K562 (cell line): ENCODE data around the gene LRRC14B. TPM values are rescaled to one million over a fixed set of nuclear protein-coding genes. Genes with fewer than 3 reads are reported as not detected.

Source experiments
- ATAC-seq: fragments of 200-7000 bp; cut with Tn5 transposase; 3 replicates; pipeline ENCODE4 v1.9.1; 2020; ENCODE audit warnings: moderate library complexity
- BruUV-seq: library from RNA; stranded (reverse); fragments of 400-500 nt; replicated peaks from 2 replicates; lab custom pipeline; 2021; lab: Mats Ljungman, UMichigan
- CTCF ChIA-PET: fragments of 300-600 bp; formaldehyde crosslinking; extraction: SDS; loops from one replicate; lab custom pipeline; 2021; ENCODE audit warnings: low intra/inter-chr PET ratio; lab: Yijun Ruan, JAX
- POLR2A ChIA-PET: fragments of 300-600, 350-650 bp; sonication (Branson Sonifier 250); formaldehyde crosslinking; extraction: SDS; loops from one replicate; lab custom pipeline; 2021; ENCODE audit warnings: antibody characterized with exemption, inconsistent platforms; lab: Yijun Ruan, JAX
- DNase-seq, 4 experiments: peaks; one replicate each; pipeline versions ENCODE4 v3.0.0 to v3.0.0-alpha.2; 2011 to 2018; ENCODE audit warnings: low spot score in 3 of 4, mixed read lengths in 3 of 4; ENCODE audit errors: extremely low read depth in 1 of 4
- FAIRE-seq: peaks from 2 replicates; lab custom pipeline; 2011; peaks lifted over from hg19 to GRCh38; lab: Jason Lieb, UNC
- H2AFZ ChIP-seq: 2 replicates; pipeline ENCODE4 v1.6.0; 2011; ENCODE audit warnings: low read depth, low read length, control low read depth, inconsistent platforms
- H3K27ac ChIP-seq: fragments of 200-600 bp; 3 replicates; pipeline ENCODE4 v1.8.0; 2011; ENCODE audit warnings: low read depth, mild to moderate bottlenecking, control low read depth, inconsistent platforms, low read length, moderate library complexity, mixed read lengths; ENCODE audit errors: extremely low read depth
- H3K27me3 ChIP-seq, 2 experiments: fragments of 300-600 bp in 1 of 2; 2 replicates in 1 of 2; 3 replicates in 1 of 2; pipeline versions ENCODE4 v1.6.0 to v1.8.0; 2011; ENCODE audit warnings: inconsistent platforms in 2 of 2, low read length in 2 of 2, mild to moderate bottlenecking in 1 of 2, mixed read lengths in 1 of 2, moderate library complexity in 1 of 2; ENCODE audit not compliant: control insufficient read depth in 2 of 2, insufficient read depth in 2 of 2
- H3K36me3 ChIP-seq: fragments of 300-600 bp; 3 replicates; pipeline ENCODE4 v1.8.0; 2011; ENCODE audit warnings: mild to moderate bottlenecking, low read length, inconsistent platforms; ENCODE audit not compliant: control insufficient read depth, insufficient read depth
- H3K4me1 ChIP-seq, 2 experiments: fragments of 200-600 bp in 1 of 2; replicated peaks in 1 of 2; 2 replicates in 1 of 2; 3 replicates in 1 of 2; pipeline versions ENCODE4 v1.5.1 to v1.8.0; 2011; ENCODE audit warnings: inconsistent platforms in 2 of 2, low read length in 2 of 2, mild to moderate bottlenecking in 1 of 2, mixed read lengths in 1 of 2, moderate library complexity in 1 of 2; ENCODE audit not compliant: control insufficient read depth in 2 of 2, insufficient read depth in 2 of 2
- H3K4me2 ChIP-seq: 2 replicates; pipeline ENCODE4 v1.6.1; 2011; ENCODE audit warnings: low read length, control low read depth, inconsistent platforms, mixed read lengths; ENCODE audit not compliant: insufficient read depth
- H3K4me3 ChIP-seq: fragments of 200-600 bp; sonication (generic), shearing (Covaris generic); 2 replicates; pipeline ENCODE4 v1.5.1; 2016; ENCODE audit warnings: control low read depth, inconsistent platforms
- H3K79me2 ChIP-seq: fragments of 200-600 bp; 3 replicates; pipeline ENCODE4 v1.8.0; 2011; ENCODE audit warnings: low read length, inconsistent platforms; ENCODE audit not compliant: control insufficient read depth, insufficient read depth
- H3K9ac ChIP-seq, 2 experiments: 2 replicates each; pipeline versions ENCODE4 v1.6.0 to v1.6.1; 2011; ENCODE audit warnings: low read depth in 2 of 2, low read length in 2 of 2, control low read depth in 1 of 2, inconsistent platforms in 1 of 2, mild to moderate bottlenecking in 1 of 2, mixed read lengths in 1 of 2; ENCODE audit not compliant: insufficient read depth in 1 of 2
- H3K9me1 ChIP-seq: one replicate; pipeline ENCODE4 v1.6.0; 2011; ENCODE audit warnings: inconsistent platforms, mild to moderate bottlenecking, low read length, moderate library complexity; ENCODE audit not compliant: control insufficient read depth, insufficient read depth
- H3K9me3 ChIP-seq: replicated peaks from 2 replicates; pipeline ENCODE4 v1.5.1; 2011; ENCODE audit warnings: low read depth, low read length, inconsistent platforms; ENCODE audit not compliant: control insufficient read depth, insufficient read depth
- H4K20me1 ChIP-seq: replicated peaks from 2 replicates; pipeline ENCODE4 v1.6.1; 2011; ENCODE audit warnings: low read length, inconsistent platforms, mixed read lengths; ENCODE audit not compliant: control insufficient read depth, insufficient read depth
- NCOA4 ChIP-seq: fragments of 450-650 bp; IDR thresholded peaks from 2 replicates; pipeline ENCODE4 v1.6.1; 2018; ENCODE audit warnings: mild to moderate bottlenecking; ENCODE audit not compliant: partially characterized antibody
- SP1 ChIP-seq: sonication (generic); formaldehyde crosslinking; IDR thresholded peaks from 2 replicates; pipeline ENCODE4 v1.8.1; 2022; ENCODE audit warnings: mild to moderate bottlenecking, missing genetic modification reagents
- ZC3H4 ChIP-seq: sonication (generic); formaldehyde crosslinking; IDR thresholded peaks from 2 replicates; pipeline ENCODE4 v1.9.0; 2021; ENCODE audit warnings: missing genetic modification reagents, borderline replicate concordance
- WGBS: fragments of 100-300 bp; shearing (Covaris generic); methylation state at CpG from one replicate; pipeline ENCODE4 v1.1.6; 2016; ENCODE audit warnings: low coverage, mixed read lengths; ENCODE audit not compliant: insufficient coverage; ENCODE audit errors: missing lambda C conversion rate; 5-methylcytosine and 5-hydroxymethylcytosine counted together
- in situ Hi-C: fragments of 300-500 bp; cut with MboI; formaldehyde crosslinking; loops from 4 replicates; pipeline ENCODE4 v1.15.0; 2018; ENCODE audit warnings: inconsistent platforms, mixed read lengths
- intact Hi-C: fragments of 100-400 bp; cut with micrococcal nuclease; formaldehyde crosslinking; loops from 2 replicates; pipeline ENCODE4 v1.14.2; 2022
- polyA plus RNA-seq, 8 experiments: library from polyadenylated mRNA; depleted of rRNA in 4 of 8; stranded (reverse) in 5 of 8; unstranded in 3 of 8; fragments of >200 nt; fragmentation: Nextera tagmentation in 2 of 8; fragmentation: Illumina TruSeq in 1 of 8; extraction: Ambion mirVana in 2 of 8; extraction: Trizol in 1 of 8; gene quantifications; 2 replicates each; pipeline versions ENCODE4 v1.2.1 to v1.2.3, GENCODE V29; 2011 to 2014; ENCODE audit warnings: inconsistent platforms in 1 of 8, missing spikeins in 1 of 8
- total RNA-seq, 7 experiments: library from RNA; depleted of rRNA in 6 of 7; stranded (reverse); fragments of >200 nt in 6 of 7; fragmentation: Illumina TruSeq in 2 of 7; extraction: Trizol in 2 of 7; gene quantifications; 2 replicates each; pipeline versions ENCODE4 v1.2.1 to v1.2.3, GENCODE V29; 2011 to 2021; ENCODE audit warnings: low replicate concordance in 1 of 7

Gene LRRC14B
- total and polyA plus RNA-seq, 9 of the 15 experiments (the other 6 are each of a cell fraction or from before 2014, with no cell fraction given), result not detected

DNA sequence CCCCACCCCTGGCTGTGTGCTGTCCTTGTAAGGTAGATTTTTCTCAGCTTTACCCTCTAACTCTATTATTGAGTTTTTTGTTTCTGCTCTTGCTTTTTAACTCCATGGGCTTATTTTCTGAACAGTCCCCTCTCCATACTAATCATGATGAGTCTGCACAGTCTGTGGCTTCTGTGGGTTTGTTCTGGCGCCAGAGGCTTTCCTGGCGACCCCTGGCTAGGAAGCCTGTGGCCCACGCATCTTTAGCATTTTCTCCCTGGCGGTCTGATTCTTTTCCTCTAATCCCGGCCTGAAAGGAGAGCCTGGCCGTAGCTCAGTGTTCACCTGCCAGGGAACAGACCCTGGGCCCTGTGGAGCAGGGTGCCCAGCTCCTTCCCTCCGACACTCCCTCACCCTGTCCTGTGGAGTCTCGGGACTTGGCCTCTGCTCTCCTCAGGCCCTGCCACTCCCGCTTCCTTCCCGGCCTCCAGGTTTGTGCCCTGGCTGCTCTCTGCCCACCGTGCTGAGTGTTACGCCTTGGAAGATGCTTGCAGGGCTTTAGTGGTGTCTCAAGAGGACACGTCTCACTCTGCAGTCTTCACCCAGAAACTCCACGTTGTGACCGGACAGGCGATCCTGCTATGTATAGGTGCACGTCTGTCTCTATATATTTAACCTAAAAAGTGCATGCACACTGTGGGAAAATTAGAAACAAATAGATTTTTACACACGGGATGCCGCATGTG is 31.7 kb upstream of the LRRC14B start:
- FAIRE-seq (no peak), ATAC-seq (no peak), DNase-seq (no peak)
- H3K9me1 ChIP-seq, result no peaks in the 10 kb centered on the region
- H3K9ac ChIP-seq, result no peak overlapping the region
- intact Hi-C loops, result no loop called here
- H2AFZ ChIP-seq, result no peak overlapping the region
- no peak overlapping the region for H3K4me3 ChIP-seq
- H3K27ac ChIP-seq, result no peak overlapping the region
- H3K36me3 ChIP-seq, result no peaks in the 10 kb centered on the region
- ChIA-PET CTCF (no interaction called here), POLR2A (interaction anchor here (1.3 kb wide), 1 partner anchor 8 kb away, joined by 3 read pairs; no protein-coding TSS in a partner anchor)
- TF ChIP-seq NCOA4 (no peak), SP1 (CRISPR knock-in tag) (no peak)
- under 1% methylated on average over 18 of the region's 19 CpGs for WGBS
- peaks cover 0 to 7% of the 10 kb centered on the region in 2 experiments; a peak in 1 of 5 replicates for H3K4me1 ChIP-seq
- in situ Hi-C loops, result no loop called here
- BruUV-seq, result no TSS peak
- no peaks in the 10 kb centered on the region for H3K79me2 ChIP-seq
- H3K9me3 ChIP-seq, result no peaks in the 10 kb centered on the region
- peaks cover 52 to 85% of the 10 kb centered on the region in 2 experiments for H3K27me3 ChIP-seq
- H3K4me2 ChIP-seq, result no peak overlapping the region
- H4K20me1 ChIP-seq, result peaks cover 7% of the 10 kb centered on the region; the same call in 1 of the 2 replicates

GRCh38 chr5:160173-160510 is 31.2 kb upstream of the LRRC14B start:
- peaks cover 0 to 7% of the 10 kb centered on the region in 2 experiments; a peak in 1 of 5 replicates for H3K4me1 ChIP-seq
- peaks cover 47 to 80% of the 10 kb centered on the region in 2 experiments for H3K27me3 ChIP-seq
- no peak for DNase-seq
- no peaks in the 10 kb centered on the region for H3K79me2 ChIP-seq
- no peak for FAIRE-seq
- no peak overlapping the region for H3K27ac ChIP-seq
- H3K9me3 ChIP-seq, result no peaks in the 10 kb centered on the region
- POLR2A ChIA-PET, result interaction anchor here (1.3 kb wide), 1 partner anchor 8 kb away, joined by 3 read pairs; no protein-coding TSS in a partner anchor
- no peak overlapping the region for H3K4me3 ChIP-seq
- H3K9me1 ChIP-seq, result no peaks in the 10 kb centered on the region
- no peaks in the 10 kb centered on the region for H3K36me3 ChIP-seq
- intact Hi-C loops (no loop called here), in situ Hi-C loops (no loop called here)
- ATAC-seq, result no peak
- no peak for TF ChIP-seq ZC3H4 (CRISPR knock-in tag)
- whole genome bisulfite sequencing, result 1% methylated on average over 14 of the region's 14 CpGs
- no TSS peak for BruUV-seq
- no peak overlapping the region for H3K9ac ChIP-seq
- peaks cover 7% of the 10 kb centered on the region; the same call in 1 of the 2 replicates for H4K20me1 ChIP-seq
- H3K4me2 ChIP-seq, result no peak overlapping the region
- no peak overlapping the region for H2AFZ ChIP-seq
- CTCF ChIA-PET, result no interaction called here
